Hepatic stellate cell (primary cell): Measurements from ENCODE around the gene CCER1.

Source experiments
- DNase-seq: peaks from one replicate; pipeline ENCODE4 v3.0.0; 2011; ENCODE audit warnings: low spot score

The CCER1 gene

GRCh38 chr12:90920222-90920621, 34.8 kb downstream of the CCER1 start:
- no peak for DNase-seq

GRCh38 chr12:90917431-90917830, 37.5 kb downstream of the CCER1 start:
- no peak for DNase-seq

- DNase-seq: no peak
Measured at GRCh38 chr12:90916516-90916915, 38.5 kb downstream of the CCER1 start.

GRCh38 chr12:90915353-90915752, 39.6 kb downstream of the CCER1 start:
- DNase-seq: no peak

- DNase-seq: no peak
Measured at GRCh38 chr12:90910958-90911357, 44.0 kb downstream of the CCER1 start.

- DNase-seq: peak; percentile 13
Measured at GRCh38 chr12:90909069-90909770, 45.8 kb downstream of the CCER1 start.

- DNase-seq: no peak
Measured at GRCh38 chr12:90908465-90908864, 46.5 kb downstream of the CCER1 start.

GRCh38 chr12:90905691-90906370, 49.1 kb downstream of the CCER1 start:
- no peak for DNase-seq

GRCh38 chr12:90902596-90902995, 52.4 kb downstream of the CCER1 start:
- no peak for DNase-seq
